Measurements from ENCODE around the gene ZNF267.

ZNF267 gene

GRCh38 chr16:31870809-31871208 lies 2.8 kb upstream of the ZNF267 start:
- Histone ChIP-seq H3K27ac (replicated peaks; ENCODE audit: low read length) (no peak overlapping the region), H3K4me1 (ENCODE audit: control insufficient read depth in 2 of 2, insufficient read depth in 1 of 2, low read depth in 1 of 2, low read length in 2 of 2) (peaks cover 5 to 13% of the 10 kb centered on the region in 2 donors), H2BK120ac (ENCODE audit: low read depth, low read length) (no peak overlapping the region), H3K9me3 (replicated peaks in 1 of 2; ENCODE audit: control insufficient read depth in 2 of 2, insufficient read depth in 1 of 2, low read depth in 1 of 2, low read length in 2 of 2) (peaks cover 0 to 2% of the 10 kb centered on the region in 2 donors), H4K8ac (ENCODE audit: low read depth, low read length) (no peak overlapping the region), H3K14ac (ENCODE audit: low read length) (no peak overlapping the region), H3K23ac (ENCODE audit: low read depth, low read length, poor library complexity) (no peak overlapping the region), H4K91ac (ENCODE audit: low read depth, low read length, poor library complexity) (no peak overlapping the region), H3K4ac (ENCODE audit: low read length) (no peak overlapping the region), H2BK15ac (ENCODE audit: low read length) (no peak overlapping the region), H2BK5ac (ENCODE audit: low read length) (no peak overlapping the region), H2AK5ac (ENCODE audit: low read depth, low read length) (no peak overlapping the region), H2BK12ac (ENCODE audit: low read length) (no peak overlapping the region), H3K79me1 (ENCODE audit: low read depth, low read length) (no peaks in the 10 kb centered on the region), H3K27me3 (ENCODE audit: control insufficient read depth in 3 of 3, insufficient read depth in 3 of 3, low read depth in 1 of 3, low read length in 3 of 3) (peaks cover 0 to 3% (median 0%) of the 10 kb centered on the region in 3 experiments), H3K18ac (ENCODE audit: low read length) (no peak overlapping the region), H3K4me3 (ENCODE audit: low read length in 2 of 2) (no peak overlapping the region), H3K4me2 (ENCODE audit: insufficient read depth, low read length, poor library complexity, severe bottlenecking) (no peak overlapping the region), H2AFZ (ENCODE audit: low read length) (no peak overlapping the region), H3K36me3 (replicated peaks in 1 of 2; ENCODE audit: control insufficient read depth in 2 of 2, insufficient read depth in 2 of 2, low read length in 2 of 2) (peaks cover 0 to 4% of the 10 kb centered on the region in 2 donors), H3K9ac (ENCODE audit: low read depth, low read length, poor library complexity) (no peak overlapping the region)
- no CpG with 5 or more reads among the region's 2 CpGs for WGBS, 2 donors (ENCODE audit: extremely low coverage in 2 of 2, insufficient read length in 2 of 2, insufficient replicate concordance in 1 of 2)
- no peak for DNase-seq (ENCODE audit: low spot score)

- no peak overlapping the region for H4K8ac ChIP-seq (ENCODE audit: low read depth, low read length)
- H3K27ac ChIP-seq (replicated peaks; ENCODE audit: low read length), result no peak overlapping the region
- peaks cover 5 to 13% of the 10 kb centered on the region in 2 donors for H3K4me1 ChIP-seq (ENCODE audit: control insufficient read depth in 2 of 2, insufficient read depth in 1 of 2, low read depth in 1 of 2, low read length in 2 of 2)
- no peak overlapping the region for H3K18ac ChIP-seq (ENCODE audit: low read length)
- peaks cover 2 to 7% of the 10 kb centered on the region in 2 donors for H3K9me3 ChIP-seq (replicated peaks in 1 of 2; ENCODE audit: control insufficient read depth in 2 of 2, insufficient read depth in 1 of 2, low read depth in 1 of 2, low read length in 2 of 2)
- no peak overlapping the region for H2BK15ac ChIP-seq (ENCODE audit: low read length)
- H3K27me3 ChIP-seq (ENCODE audit: control insufficient read depth in 3 of 3, insufficient read depth in 3 of 3, low read depth in 1 of 3, low read length in 3 of 3), result peaks cover 0 to 3% (median 0%) of the 10 kb centered on the region in 3 experiments
- no peak for DNase-seq (ENCODE audit: low spot score)
- H3K23ac ChIP-seq (ENCODE audit: low read depth, low read length, poor library complexity), result no peak overlapping the region
- H2AK5ac ChIP-seq (ENCODE audit: low read depth, low read length), result no peak overlapping the region
- no peak overlapping the region for H3K4ac ChIP-seq (ENCODE audit: low read length)
- no peaks in the 10 kb centered on the region for H3K79me1 ChIP-seq (ENCODE audit: low read depth, low read length)
- WGBS, 2 donors (ENCODE audit: extremely low coverage in 2 of 2, insufficient read length in 2 of 2, insufficient replicate concordance in 1 of 2), result no CpG with 5 or more reads among the region's 3 CpGs
- H2BK120ac ChIP-seq (ENCODE audit: low read depth, low read length), result no peak overlapping the region
- no peak overlapping the region for H2BK5ac ChIP-seq (ENCODE audit: low read length)
- H3K9ac ChIP-seq (ENCODE audit: low read depth, low read length, poor library complexity), result no peak overlapping the region
- no peak overlapping the region for H4K91ac ChIP-seq (ENCODE audit: low read depth, low read length, poor library complexity)
- H3K14ac ChIP-seq (ENCODE audit: low read length), result no peak overlapping the region
- H2AFZ ChIP-seq (ENCODE audit: low read length), result no peak overlapping the region
- H3K4me2 ChIP-seq (ENCODE audit: insufficient read depth, low read length, poor library complexity, severe bottlenecking), result no peak overlapping the region
- peaks cover 0 to 11% of the 10 kb centered on the region in 2 donors for H3K36me3 ChIP-seq (replicated peaks in 1 of 2; ENCODE audit: control insufficient read depth in 2 of 2, insufficient read depth in 2 of 2, low read length in 2 of 2)
- no peak overlapping the region for H3K4me3 ChIP-seq (ENCODE audit: low read length in 2 of 2)
- H2BK12ac ChIP-seq (ENCODE audit: low read length), result no peak overlapping the region
These were observed 2.1 kb upstream of the ZNF267 start for GRCh38 chr16:31871510-31871909.

DNA sequence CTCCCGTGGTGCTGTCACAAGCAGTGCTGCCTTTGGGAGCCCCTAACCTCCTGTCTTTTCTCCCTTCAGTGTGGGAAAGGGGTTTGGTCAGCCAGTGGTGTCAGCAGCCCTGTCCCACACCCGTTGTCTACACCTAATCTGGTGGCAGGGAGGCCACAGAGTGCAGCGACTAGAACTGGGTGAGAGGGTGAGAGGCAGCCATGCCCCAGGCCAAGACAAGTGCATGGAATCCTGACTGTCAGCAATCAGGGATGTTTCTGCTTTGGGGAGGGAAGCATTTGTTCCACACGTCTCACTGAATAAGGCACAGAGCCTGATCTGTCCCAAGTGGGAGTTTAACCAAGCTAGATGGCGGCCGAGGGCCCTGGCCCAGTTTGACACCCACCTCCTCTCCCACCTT lies 1.4 kb upstream of the ZNF267 start:
- no peak overlapping the region for H2BK15ac ChIP-seq (ENCODE audit: low read length)
- no peak overlapping the region for H2BK5ac ChIP-seq (ENCODE audit: low read length)

GRCh38 chr16:31874366-31875111 lies 932 bp downstream of the ZNF267 start:
- Histone ChIP-seq H3K36me3 (replicated peaks in 1 of 2; ENCODE audit: control insufficient read depth in 2 of 2, insufficient read depth in 2 of 2, low read length in 2 of 2) (peaks cover 3 to 41% of the 10 kb centered on the region in 2 donors), H3K27me3 (ENCODE audit: control insufficient read depth in 3 of 3, insufficient read depth in 3 of 3, low read depth in 1 of 3, low read length in 3 of 3) (peaks cover 0 to 1% (median 0%) of the 10 kb centered on the region in 3 experiments), H2BK15ac (ENCODE audit: low read length) (no peak overlapping the region), H3K9me3 (replicated peaks in 1 of 2; ENCODE audit: control insufficient read depth in 2 of 2, insufficient read depth in 1 of 2, low read depth in 1 of 2, low read length in 2 of 2) (peaks cover 0 to 32% of the 10 kb centered on the region in 2 donors), H2AK5ac (ENCODE audit: low read depth, low read length) (no peak overlapping the region), H2BK120ac (ENCODE audit: low read depth, low read length) (no peak overlapping the region), H3K14ac (ENCODE audit: low read length) (no peak overlapping the region), H3K23ac (ENCODE audit: low read depth, low read length, poor library complexity) (no peak overlapping the region), H2BK5ac (ENCODE audit: low read length) (no peak overlapping the region), H3K9ac (ENCODE audit: low read depth, low read length, poor library complexity) (no peak overlapping the region), H3K4ac (ENCODE audit: low read length) (no peak overlapping the region), H3K27ac (replicated peaks; ENCODE audit: low read length) (no peak overlapping the region), H3K4me2 (ENCODE audit: insufficient read depth, low read length, poor library complexity, severe bottlenecking) (peak overlapping the region; percentile 84), H4K8ac (ENCODE audit: low read depth, low read length) (no peak overlapping the region), H3K4me3 (ENCODE audit: low read length in 2 of 2) (peak overlapping the region; percentile 87 to 99), H2AFZ (ENCODE audit: low read length) (peak overlapping the region; percentile 98), H4K91ac (ENCODE audit: low read depth, low read length, poor library complexity) (no peak overlapping the region), H3K18ac (ENCODE audit: low read length) (no peak overlapping the region), H3K79me1 (ENCODE audit: low read depth, low read length) (peaks cover 5% of the 10 kb centered on the region), H3K4me1 (ENCODE audit: control insufficient read depth in 2 of 2, insufficient read depth in 1 of 2, low read depth in 1 of 2, low read length in 2 of 2) (peaks cover 13 to 16% of the 10 kb centered on the region in 2 donors), H2BK12ac (ENCODE audit: low read length) (no peak overlapping the region)
- no peak for DNase-seq (ENCODE audit: low spot score)
- no CpG with 5 or more reads among the region's 14 CpGs for WGBS, 2 donors (ENCODE audit: extremely low coverage in 2 of 2, insufficient read length in 2 of 2, insufficient replicate concordance in 1 of 2)

More for the DNA sequence above, 1.4 kb upstream of the ZNF267 start:
- H3K9me3 ChIP-seq (replicated peaks in 1 of 2; ENCODE audit: control insufficient read depth in 2 of 2, insufficient read depth in 1 of 2, low read depth in 1 of 2, low read length in 2 of 2), result peaks cover 0 to 11% of the 10 kb centered on the region in 2 donors
- H3K4ac ChIP-seq (ENCODE audit: low read length), result no peak overlapping the region
- H3K9ac ChIP-seq (ENCODE audit: low read depth, low read length, poor library complexity), result no peak overlapping the region
- H3K27ac ChIP-seq (replicated peaks; ENCODE audit: low read length), result no peak overlapping the region
- H4K91ac ChIP-seq (ENCODE audit: low read depth, low read length, poor library complexity), result no peak overlapping the region
- H3K4me2 ChIP-seq (ENCODE audit: insufficient read depth, low read length, poor library complexity, severe bottlenecking), result no peak overlapping the region
- peaks cover 0 to 18% of the 10 kb centered on the region in 2 donors for H3K36me3 ChIP-seq (replicated peaks in 1 of 2; ENCODE audit: control insufficient read depth in 2 of 2, insufficient read depth in 2 of 2, low read length in 2 of 2)
- no peak for DNase-seq (ENCODE audit: low spot score)
- H3K4me1 ChIP-seq (ENCODE audit: control insufficient read depth in 2 of 2, insufficient read depth in 1 of 2, low read depth in 1 of 2, low read length in 2 of 2), result peaks cover 10 to 13% of the 10 kb centered on the region in 2 donors
- H2BK12ac ChIP-seq (ENCODE audit: low read length), result no peak overlapping the region
- H3K18ac ChIP-seq (ENCODE audit: low read length), result no peak overlapping the region
- no peak overlapping the region for H3K4me3 ChIP-seq (ENCODE audit: low read length in 2 of 2)
- H3K79me1 ChIP-seq (ENCODE audit: low read depth, low read length), result no peaks in the 10 kb centered on the region
- WGBS, 2 donors (ENCODE audit: extremely low coverage in 2 of 2, insufficient read length in 2 of 2, insufficient replicate concordance in 1 of 2), result no CpG with 5 or more reads among the region's 6 CpGs
- no peak overlapping the region for H3K14ac ChIP-seq (ENCODE audit: low read length)
- H2BK120ac ChIP-seq (ENCODE audit: low read depth, low read length), result no peak overlapping the region
- peaks cover 0 to 3% (median 0%) of the 10 kb centered on the region in 3 experiments for H3K27me3 ChIP-seq (ENCODE audit: control insufficient read depth in 3 of 3, insufficient read depth in 3 of 3, low read depth in 1 of 3, low read length in 3 of 3)
- H2AFZ ChIP-seq (ENCODE audit: low read length), result peak overlapping the region; percentile 36
- H3K23ac ChIP-seq (ENCODE audit: low read depth, low read length, poor library complexity), result peak overlapping the region; percentile 25
- no peak overlapping the region for H2AK5ac ChIP-seq (ENCODE audit: low read depth, low read length)
- no peak overlapping the region for H4K8ac ChIP-seq (ENCODE audit: low read depth, low read length)

Data from neuronal stem cell (in vitro differentiated cells).